GM10248 (cell line): ENCODE data around the gene PXDN.

ENCODE experiments used
- CTCF ChIA-PET: fragments of 300-600 bp; sonication (Branson Sonifier 250); formaldehyde crosslinking; extraction: SDS; loops from one replicate; lab custom pipeline; 2021; ENCODE audit warnings: antibody characterized with exemption; lab: Yijun Ruan, JAX
- POLR2A ChIA-PET: fragments of 350-650 bp; sonication (Branson Sonifier 250); formaldehyde crosslinking; extraction: SDS; loops from one replicate; lab custom pipeline; 2020; ENCODE audit warnings: antibody characterized with exemption; lab: Yijun Ruan, JAX
- DNase-seq: peaks from one replicate; pipeline ENCODE4 v3.0.0; 2012; ENCODE audit errors: extremely low spot score
- TF ChIP-seq, protein P1 (sequence below): IDR thresholded peaks from 2 replicates; pipeline ENCODE4 v1.5.1; 2012; ENCODE audit warnings: mild to moderate bottlenecking, low read depth; ENCODE audit errors: extremely low read depth, missing control alignments, control extremely low read depth

PXDN gene

DNA sequence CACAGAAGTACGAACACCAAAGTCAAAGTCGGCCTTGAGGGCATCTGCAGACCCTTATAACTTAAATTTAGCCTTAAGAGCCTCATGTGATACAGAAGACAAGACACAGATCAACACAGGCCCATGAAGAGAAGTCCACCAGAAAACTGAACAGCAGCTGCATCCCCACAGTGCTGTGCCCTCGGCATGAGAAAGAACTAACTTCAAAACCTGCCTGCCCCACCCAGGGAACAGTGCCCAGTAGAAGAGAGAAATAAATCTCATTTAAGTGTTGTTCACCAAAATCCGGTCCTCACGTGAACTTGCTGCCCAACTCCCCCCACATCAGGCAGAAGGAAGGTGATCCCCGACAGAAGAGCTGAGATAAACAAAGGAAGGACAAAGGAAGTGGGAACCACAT is 73.7 kb downstream of the PXDN start:
- ChIA-PET POLR2A (no interaction called here), CTCF (interaction anchor here (2.0 kb wide), 1 partner anchor 22 kb away, joined by 4 read pairs; no protein-coding TSS in a partner anchor)
- no peak for DNase-seq
- TF ChIP-seq, protein P1, sequence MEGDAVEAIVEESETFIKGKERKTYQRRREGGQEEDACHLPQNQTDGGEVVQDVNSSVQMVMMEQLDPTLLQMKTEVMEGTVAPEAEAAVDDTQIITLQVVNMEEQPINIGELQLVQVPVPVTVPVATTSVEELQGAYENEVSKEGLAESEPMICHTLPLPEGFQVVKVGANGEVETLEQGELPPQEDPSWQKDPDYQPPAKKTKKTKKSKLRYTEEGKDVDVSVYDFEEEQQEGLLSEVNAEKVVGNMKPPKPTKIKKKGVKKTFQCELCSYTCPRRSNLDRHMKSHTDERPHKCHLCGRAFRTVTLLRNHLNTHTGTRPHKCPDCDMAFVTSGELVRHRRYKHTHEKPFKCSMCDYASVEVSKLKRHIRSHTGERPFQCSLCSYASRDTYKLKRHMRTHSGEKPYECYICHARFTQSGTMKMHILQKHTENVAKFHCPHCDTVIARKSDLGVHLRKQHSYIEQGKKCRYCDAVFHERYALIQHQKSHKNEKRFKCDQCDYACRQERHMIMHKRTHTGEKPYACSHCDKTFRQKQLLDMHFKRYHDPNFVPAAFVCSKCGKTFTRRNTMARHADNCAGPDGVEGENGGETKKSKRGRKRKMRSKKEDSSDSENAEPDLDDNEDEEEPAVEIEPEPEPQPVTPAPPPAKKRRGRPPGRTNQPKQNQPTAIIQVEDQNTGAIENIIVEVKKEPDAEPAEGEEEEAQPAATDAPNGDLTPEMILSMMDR, result no peak

DNA sequence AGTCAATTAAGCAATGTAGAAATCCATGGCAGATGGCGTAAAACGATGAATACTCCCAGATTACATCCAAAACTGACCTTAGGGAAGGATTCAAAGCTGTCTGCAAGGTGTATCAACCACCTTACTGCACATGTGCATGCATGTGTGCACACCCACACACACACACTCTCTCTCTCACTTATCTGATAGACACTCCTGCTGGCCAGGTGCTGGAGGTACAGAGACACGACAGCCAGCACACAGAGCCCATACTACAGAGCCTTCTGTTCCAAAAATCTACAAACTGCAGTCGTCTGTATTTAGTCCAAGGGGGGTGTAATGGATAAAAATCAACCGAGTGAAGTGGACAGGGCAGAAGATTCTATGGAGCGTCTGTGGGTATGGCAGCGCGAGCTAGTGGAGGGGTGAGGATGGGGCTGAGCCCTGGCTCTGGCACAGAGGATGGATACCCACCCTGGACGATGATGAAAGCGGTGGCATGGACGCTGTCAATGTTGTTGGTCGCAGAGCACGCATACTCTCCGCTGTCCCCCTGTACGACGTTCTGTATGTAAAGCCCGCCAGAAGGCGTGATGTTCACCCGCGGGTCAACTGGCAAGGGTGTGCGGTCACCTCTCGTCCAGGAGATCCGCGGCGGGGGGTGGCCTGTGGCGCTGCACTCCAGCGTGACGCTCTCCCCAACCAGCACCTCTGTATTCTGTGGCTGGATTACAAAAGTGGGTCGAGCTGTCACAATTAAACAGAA is 78.4 kb downstream of the PXDN start:
- DNase-seq, result no peak
- ChIA-PET CTCF (no interaction called here), POLR2A (no interaction called here)
- TF ChIP-seq, protein P1, result no peak

DNA sequence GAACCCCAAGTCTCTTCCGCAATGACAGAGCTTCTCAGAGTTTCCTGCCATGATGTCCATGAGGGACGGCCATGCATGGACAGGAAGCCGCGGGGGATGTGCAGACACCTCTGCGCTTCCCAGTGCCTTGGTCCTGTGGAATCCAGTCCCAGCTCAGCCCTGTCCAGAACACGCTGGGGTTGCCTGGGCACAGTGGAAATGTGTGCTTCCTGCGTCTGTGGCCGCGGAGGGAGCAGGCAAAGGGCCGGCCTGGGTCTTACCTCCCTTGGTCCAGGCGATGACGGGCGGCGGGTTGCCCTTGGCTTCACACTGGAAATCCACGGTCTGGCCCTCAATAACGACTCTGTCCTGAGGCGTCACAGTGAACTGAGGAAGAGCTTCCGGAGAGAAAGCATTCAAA is 79.6 kb downstream of the PXDN start:
- ChIA-PET CTCF (no interaction called here), POLR2A (no interaction called here)
- TF ChIP-seq, protein P1, result no peak
- DNase-seq, result no peak

DNA sequence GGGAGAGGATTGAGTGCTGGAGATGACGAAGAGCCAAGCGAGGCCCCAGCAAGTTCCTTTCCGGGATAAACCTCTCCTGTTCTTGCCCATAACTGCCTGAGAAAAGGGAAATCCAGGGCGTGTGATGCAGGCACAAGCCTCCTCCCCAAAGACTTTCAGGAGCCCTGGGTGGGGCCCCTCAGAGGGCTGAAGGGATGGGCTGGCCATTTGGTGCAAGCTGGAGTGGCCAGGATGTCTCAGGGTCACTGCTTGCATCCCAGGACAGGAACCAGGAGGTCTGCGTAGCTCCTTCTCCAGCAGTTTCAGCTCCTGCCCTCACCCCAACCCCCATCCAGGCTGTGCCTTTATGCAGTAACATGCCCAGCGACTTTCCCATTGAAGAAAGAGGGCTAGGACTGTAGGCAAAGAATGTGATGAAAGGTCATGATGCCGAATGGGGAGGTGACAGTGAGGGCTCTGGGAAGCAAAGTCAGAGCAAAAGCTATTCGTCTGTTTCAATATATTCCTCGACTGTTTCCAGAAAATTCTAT is 80.2 kb downstream of the PXDN start:
- ChIA-PET CTCF (no interaction called here), POLR2A (no interaction called here)
- DNase-seq, result no peak
- TF ChIP-seq, protein P1, result no peak

DNA sequence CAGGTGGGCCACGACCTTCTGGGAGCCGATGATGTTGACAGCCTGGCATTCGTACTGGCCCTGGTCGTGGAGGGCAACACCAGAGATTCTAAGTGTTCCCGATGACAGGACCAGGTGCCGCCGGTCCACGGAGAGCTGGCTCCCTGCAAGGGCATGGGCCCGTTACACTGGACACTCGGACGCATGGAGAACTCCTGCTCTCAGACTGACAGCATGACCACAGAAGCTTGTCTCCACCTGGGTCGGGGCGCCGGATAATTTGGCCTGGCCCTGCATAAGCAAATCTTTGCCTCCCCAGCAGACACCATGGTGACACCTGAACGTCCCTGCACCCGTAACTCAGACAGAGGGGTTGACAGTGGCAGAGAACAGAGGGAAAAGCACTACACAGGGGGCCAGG is 80.7 kb downstream of the PXDN start:
- TF ChIP-seq, protein P1, result no peak
- ChIA-PET POLR2A (no interaction called here), CTCF (no interaction called here)
- DNase-seq, result no peak

DNA sequence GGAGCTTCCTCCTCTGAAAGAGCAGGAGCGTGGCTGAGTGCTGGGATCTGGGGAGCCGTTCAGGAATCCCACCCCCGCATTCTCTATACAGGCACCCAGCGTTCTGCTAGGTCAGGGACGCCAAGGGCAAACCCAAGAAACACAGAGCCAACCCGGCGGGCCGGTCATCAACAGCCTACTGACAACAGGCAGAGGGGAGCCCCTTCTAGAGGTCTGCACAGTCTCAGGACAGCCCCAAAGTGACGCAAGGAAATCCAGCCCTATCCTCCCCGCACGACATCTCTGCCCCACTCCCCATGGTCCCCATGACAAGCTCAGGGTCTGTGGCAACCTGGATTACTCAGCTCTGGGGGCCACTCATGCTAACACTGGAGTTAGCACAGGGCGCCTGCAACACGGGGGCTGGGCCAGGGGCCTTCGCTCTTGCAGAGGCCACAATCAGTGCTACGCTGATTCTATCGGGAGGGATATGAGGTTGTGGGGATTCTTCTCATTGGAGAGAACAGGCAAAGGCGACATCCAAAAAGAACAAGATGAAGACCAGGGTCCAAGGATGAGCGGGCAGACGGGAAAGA is 81.6 kb downstream of the PXDN start:
- CTCF ChIA-PET, result interaction anchor here (1.2 kb wide), 1 partner anchor 9 kb away, joined by 3 read pairs; no protein-coding TSS in a partner anchor
- no peak for DNase-seq
- TF ChIP-seq, protein P1, result no peak
- POLR2A ChIA-PET, result no interaction called here
